Stimulated activated CD4-positive, alpha-beta T cell treated with anti-CD3 and anti-CD28 coated beads, Interleukin-12 subunit alpha, Interleukin-12 subunit beta, amount 100 ng/mL, for 24 hours (primary cell): ENCODE data around the gene HDAC4.

Experiments
- DNase-seq, 2 experiments: peaks; one replicate each; pipeline ENCODE4 v3.0.0-alpha.2; 2020; ENCODE audit warnings: low read depth in 2 of 2

Gene HDAC4

GRCh38 chr2:239255218-239255617 lies 145.6 kb downstream of the HDAC4 start:
- no peak for DNase-seq

GRCh38 chr2:239253701-239254436 lies 147.0 kb downstream of the HDAC4 start:
- DNase-seq = no peak

GRCh38 chr2:239253264-239253663 lies 147.6 kb downstream of the HDAC4 start:
- no peak for DNase-seq

- DNase-seq = no peak
Measured at GRCh38 chr2:239252801-239253200, 148.0 kb downstream of the HDAC4 start.

GRCh38 chr2:239252393-239252792 lies 148.4 kb downstream of the HDAC4 start:
- no peak for DNase-seq

GRCh38 chr2:239251971-239252370 lies 148.8 kb downstream of the HDAC4 start:
- no peak for DNase-seq

GRCh38 chr2:239250216-239251081 lies 150.4 kb downstream of the HDAC4 start:
- no peak for DNase-seq

GRCh38 chr2:239249776-239250175 lies 151.0 kb downstream of the HDAC4 start:
- DNase-seq = no peak

- DNase-seq = no peak
Measured at GRCh38 chr2:239249048-239249447, 151.8 kb downstream of the HDAC4 start.

- peak in 1 of 2 experiments; percentile 37 for DNase-seq
Measured at GRCh38 chr2:239247401-239248245, 153.2 kb downstream of the HDAC4 start.

- no peak for DNase-seq
Measured at GRCh38 chr2:239246723-239247122, 154.1 kb downstream of the HDAC4 start.

GRCh38 chr2:239245872-239246721 lies 154.7 kb downstream of the HDAC4 start:
- DNase-seq = no peak

GRCh38 chr2:239245107-239245506 lies 155.7 kb downstream of the HDAC4 start:
- DNase-seq = no peak

GRCh38 chr2:239244625-239245024 lies 156.2 kb downstream of the HDAC4 start:
- no peak for DNase-seq

- DNase-seq = no peak
Measured at GRCh38 chr2:239241431-239241960, 159.3 kb downstream of the HDAC4 start.

- DNase-seq = no peak
Measured at GRCh38 chr2:239240414-239240881, 160.4 kb downstream of the HDAC4 start.

- no peak for DNase-seq
Measured at GRCh38 chr2:239239607-239240413, 161.0 kb downstream of the HDAC4 start.

GRCh38 chr2:239238839-239239606 lies 161.8 kb downstream of the HDAC4 start:
- no peak for DNase-seq

- DNase-seq = no peak
Measured at GRCh38 chr2:239238381-239238780, 162.4 kb downstream of the HDAC4 start.
